Measurements from ENCODE around the gene STK4. TPM values are rescaled to one million over a fixed set of nuclear protein-coding genes. Genes with fewer than 3 reads are reported as not detected.

STK4 gene
- total and polyA plus RNA-seq, 3 donors from 2014 or later = 24.9 to 42.7 (median 39.6) TPM

GRCh38 chr20:44963325-44964215 lies 2.7 kb upstream of the STK4 start:
- Histone ChIP-seq H3K4me3 (no peak overlapping the region), H3K4me1 (peaks cover 30% of the 10 kb centered on the region), H3K27me3 (no peaks in the 10 kb centered on the region), H3K9me3 (no peaks in the 10 kb centered on the region), H3K27ac (no peak overlapping the region), H3K36me3 (ENCODE audit: low read depth, missing control alignments) (no peaks in the 10 kb centered on the region)
- no peak for DNase-seq
- 76 to 77% methylated on average over 3 to 4 of the region's 4 CpGs for WGBS, 2 donors
- TF ChIP-seq POLR2A (IDR thresholded peaks at IDR 0.05) (no peak), CTCF (IDR thresholded peaks at IDR 0.05) (no peak)
- intact Hi-C loops (cut with DNase I; ENCODE audit: low total_unique reads) = no loop called here

GRCh38 chr20:44965651-44966029 lies 672 bp upstream of the STK4 start:
- no peaks in the 10 kb centered on the region for H3K36me3 ChIP-seq (ENCODE audit: low read depth, missing control alignments)
- H3K4me1 ChIP-seq = peaks cover 19% of the 10 kb centered on the region
- H3K27me3 ChIP-seq = no peaks in the 10 kb centered on the region
- TF ChIP-seq POLR2A (IDR thresholded peaks at IDR 0.05) (no peak), CTCF (IDR thresholded peaks at IDR 0.05) (no peak)
- peak overlapping the region; percentile 88 to 95 for H3K4me3 ChIP-seq
- peak overlapping the region; percentile 63 to 81 for H3K27ac ChIP-seq
- DNase-seq = no peak
- intact Hi-C loops (cut with DNase I; ENCODE audit: low total_unique reads) = no loop called here
- WGBS, 2 donors = 22 to 30% methylated on average over 5 of the region's 5 CpGs
- H3K9me3 ChIP-seq = no peaks in the 10 kb centered on the region

- peak overlapping the region in 1 of 2 donors; percentile 63 for H3K27ac ChIP-seq
- no peaks in the 10 kb centered on the region for H3K27me3 ChIP-seq
- peaks cover 16% of the 10 kb centered on the region for H3K4me1 ChIP-seq
- intact Hi-C loops (cut with DNase I; ENCODE audit: low total_unique reads) = no loop called here
- H3K4me3 ChIP-seq = peak overlapping the region; percentile 88 to 95
- no peak for DNase-seq
- TF ChIP-seq POLR2A (IDR thresholded peaks at IDR 0.05) (no peak), CTCF (IDR thresholded peaks at IDR 0.05) (no peak)
- no peaks in the 10 kb centered on the region for H3K9me3 ChIP-seq
- H3K36me3 ChIP-seq (ENCODE audit: low read depth, missing control alignments) = no peaks in the 10 kb centered on the region
- 25 to 34% methylated on average over 5 of the region's 5 CpGs for WGBS, 2 donors
Measured at GRCh38 chr20:44967207-44967807, 995 bp downstream of the STK4 start.

GRCh38 chr20:44969300-44969894 lies 3.1 kb downstream of the STK4 start:
- intact Hi-C loops (cut with DNase I; ENCODE audit: low total_unique reads) = no loop called here
- peaks cover 16% of the 10 kb centered on the region for H3K4me1 ChIP-seq
- no peak overlapping the region for H3K27ac ChIP-seq
- no peaks in the 10 kb centered on the region for H3K36me3 ChIP-seq (ENCODE audit: low read depth, missing control alignments)
- TF ChIP-seq CTCF (IDR thresholded peaks at IDR 0.05) = no peak
- no peak for TF ChIP-seq POLR2A (IDR thresholded peaks at IDR 0.05)
- no peak overlapping the region for H3K4me3 ChIP-seq
- DNase-seq = no peak
- 69 to 73% methylated on average over 3 of the region's 3 CpGs for WGBS, 2 donors
- H3K9me3 ChIP-seq = no peaks in the 10 kb centered on the region
- no peaks in the 10 kb centered on the region for H3K27me3 ChIP-seq

Measured in testis (tissue), 3 donors.